A549 treated with Mapracorat at 1 μM for 4 hours (cell line): ENCODE data around the gene MAP4K1. TPM values are rescaled to one million over a fixed set of nuclear protein-coding genes. Genes with fewer than 3 reads are reported as not detected.

ENCODE experiments used
- total RNA-seq: library from RNA; stranded (reverse); fragments of 200-300 nt; extraction: Qiagen RNA extraction; gene quantifications from 5 replicates; pipeline ENCODE4 v1.2.3, GENCODE V29; 2022

Gene MAP4K1
- 0.85 to 1.6 TPM (median 1.3 TPM) in 5 replicates for total RNA-seq

GRCh38 chr19:38617764-38618589, at the start of gene MAP4K1:
TSS of gene MAP4K1 (minus strand) at chr19:38617953. CDS start at chr19:38617895, 58 bp downstream.

GRCh38 chr19:38647368-38647965, 29.7 kb upstream of the MAP4K1 start, which contains the start of gene ACTN4:
TSS of gene ACTN4 (plus strand) at chr19:38647649. CDS start at chr19:38647746, 97 bp downstream.

GRCh38 chr19:38618590-38619360, 1.0 kb upstream of the MAP4K1 start, which contains the start of gene EIF3K:
TSS of gene EIF3K (plus strand) at chr19:38619188. CDS start at chr19:38619269, 81 bp downstream.

Other genes starting within 250 kb of the MAP4K1 start
- 463 to 512 TPM (median 490 TPM) in 5 replicates for gene PSMD8, start 243.4 kb downstream of the MAP4K1 start, total RNA-seq
- gene GGN, start 229.9 kb downstream of the MAP4K1 start, total RNA-seq, result 0.09 to 0.28 TPM (median 0.26 TPM) in 4 of 5 replicates, not detected in the other
- 1.5 to 3.0 TPM (median 2.3 TPM) in 5 replicates for gene SPRED3, start 229.3 kb downstream of the MAP4K1 start, total RNA-seq
- 16.9 to 28.1 TPM (median 27.2 TPM) in 5 replicates for gene FAM98C, start 214.9 kb downstream of the MAP4K1 start, total RNA-seq
- not detected in 5 replicates for gene RASGRP4, start 191.7 kb downstream of the MAP4K1 start, total RNA-seq
- gene RYR1, start 184.3 kb downstream of the MAP4K1 start, total RNA-seq, result 5.4 to 6.3 TPM (median 6.1 TPM) in 5 replicates
- 656 to 947 TPM (median 702 TPM) in 5 replicates for gene EIF3K, start 1.2 kb upstream of the MAP4K1 start, total RNA-seq
- gene ACTN4, start 29.7 kb upstream of the MAP4K1 start, total RNA-seq, result 852 to 1,166 TPM (median 1,108 TPM) in 5 replicates
- gene CAPN12, start 126.5 kb upstream of the MAP4K1 start, total RNA-seq, result 3.8 to 7.2 TPM (median 6.3 TPM) in 5 replicates
- gene LGALS7, start 155.6 kb upstream of the MAP4K1 start, total RNA-seq, result not detected in 5 replicates
- 0.48 to 0.86 TPM (median 0.57 TPM) in 3 of 5 replicates, not detected in the others for gene LGALS7B, start 171.2 kb upstream of the MAP4K1 start, total RNA-seq
- 0.41 to 0.74 TPM (median 0.63 TPM) in 5 replicates for gene LGALS4, start 195.0 kb upstream of the MAP4K1 start, total RNA-seq
- gene ECH1, start 213.8 kb upstream of the MAP4K1 start, total RNA-seq, result 272 to 390 TPM (median 289 TPM) in 5 replicates
- gene HNRNPL, start 232.0 kb upstream of the MAP4K1 start, total RNA-seq, result 317 to 386 TPM (median 357 TPM) in 5 replicates